Activated CD4-positive, alpha-beta T cell treated with anti-CD3 and anti-CD28 coated beads, Interleukin-2, amount 10 ng/mL, durations not matched to agents 24 days and 14 days (primary cell): ENCODE results near the gene PLXNA4. TPM values are rescaled to one million over a fixed set of nuclear protein-coding genes. Genes with fewer than 3 reads are reported as not detected.

Experiments
- DNase-seq: peaks from one replicate; pipeline ENCODE4 v3.0.0; 2022
- H3K27ac Mint-ChIP-seq: one replicate; pipeline ENCODE4 v1.8.0; 2022; ENCODE audit warnings: mild to moderate bottlenecking, mixed read lengths
- H3K27me3 Mint-ChIP-seq: one replicate; pipeline ENCODE4 v1.8.0; 2022; ENCODE audit warnings: mixed read lengths
- H3K36me3 Mint-ChIP-seq: one replicate; pipeline ENCODE4 v1.8.0; 2022; ENCODE audit warnings: low read depth, mild to moderate bottlenecking, mixed read lengths
- H3K4me1 Mint-ChIP-seq: one replicate; pipeline ENCODE4 v1.8.0; 2021; ENCODE audit warnings: mixed read lengths
- H3K4me3 Mint-ChIP-seq: one replicate; pipeline ENCODE4 v1.8.0; 2022; ENCODE audit warnings: mild to moderate bottlenecking, moderate library complexity, mixed read lengths
- H3K9me3 Mint-ChIP-seq: one replicate; pipeline ENCODE4 v1.8.0; 2021; ENCODE audit warnings: mixed read lengths
- intact Hi-C: fragments of 100-400 bp; cut with micrococcal nuclease; formaldehyde crosslinking; loops from one replicate; pipeline ENCODE4 v1.15.1; 2023
- total RNA-seq: library from RNA; stranded (reverse); gene quantifications from 2 replicates; pipeline ENCODE4 v1.2.3, GENCODE V29; 2022

Gene PLXNA4
- total RNA-seq, 1 donor from 2014 or later, result 0.70 TPM

- H3K4me1 Mint-ChIP-seq, result no peaks in the 10 kb centered on the region
- no peaks in the 10 kb centered on the region for H3K36me3 Mint-ChIP-seq
- H3K27me3 Mint-ChIP-seq, result peaks cover 54% of the 10 kb centered on the region
- H3K27ac Mint-ChIP-seq, result no peak overlapping the region
- no peak for DNase-seq
- no peaks in the 10 kb centered on the region for H3K9me3 Mint-ChIP-seq
- intact Hi-C loops, result no loop called here
- no peak overlapping the region for H3K4me3 Mint-ChIP-seq
These were observed 196.2 kb downstream of the PLXNA4 start for GRCh38 chr7:132380059-132380458.

GRCh38 chr7:132379292-132379691 lies 197.0 kb downstream of the PLXNA4 start:
- H3K36me3 Mint-ChIP-seq, result no peaks in the 10 kb centered on the region

GRCh38 chr7:132377703-132378584 lies 198.3 kb downstream of the PLXNA4 start:
- H3K27me3 Mint-ChIP-seq, result peaks cover 41% of the 10 kb centered on the region
- H3K36me3 Mint-ChIP-seq, result no peaks in the 10 kb centered on the region
- DNase-seq, result no peak
- H3K4me1 Mint-ChIP-seq, result no peaks in the 10 kb centered on the region
- H3K9me3 Mint-ChIP-seq, result no peaks in the 10 kb centered on the region
- no peak overlapping the region for H3K27ac Mint-ChIP-seq
- intact Hi-C loops, result no loop called here
- no peak overlapping the region for H3K4me3 Mint-ChIP-seq

More at GRCh38 chr7:132379292-132379691, 197.0 kb downstream of the PLXNA4 start:
- H3K9me3 Mint-ChIP-seq, result no peaks in the 10 kb centered on the region
- DNase-seq, result no peak
- intact Hi-C loops, result no loop called here
- peaks cover 50% of the 10 kb centered on the region for H3K27me3 Mint-ChIP-seq
- H3K27ac Mint-ChIP-seq, result no peak overlapping the region
- H3K4me1 Mint-ChIP-seq, result no peaks in the 10 kb centered on the region
- H3K4me3 Mint-ChIP-seq, result no peak overlapping the region

- Mint-ChIP-seq H3K27ac (no peak overlapping the region), H3K9me3 (no peaks in the 10 kb centered on the region), H3K4me1 (no peaks in the 10 kb centered on the region), H3K36me3 (no peaks in the 10 kb centered on the region), H3K27me3 (peaks cover 35% of the 10 kb centered on the region), H3K4me3 (no peak overlapping the region)
- no peak for DNase-seq
- intact Hi-C loops, result no loop called here
These were observed 199.3 kb downstream of the PLXNA4 start for GRCh38 chr7:132377015-132377414.

GRCh38 chr7:132376361-132377013 lies 199.8 kb downstream of the PLXNA4 start:
- Mint-ChIP-seq H3K27me3 (peaks cover 31% of the 10 kb centered on the region), H3K4me1 (no peaks in the 10 kb centered on the region), H3K9me3 (no peaks in the 10 kb centered on the region), H3K27ac (no peak overlapping the region), H3K36me3 (no peaks in the 10 kb centered on the region), H3K4me3 (no peak overlapping the region)
- no peak for DNase-seq
- intact Hi-C loops, result no loop called here

GRCh38 chr7:132373879-132374278 lies 202.4 kb downstream of the PLXNA4 start:
- H3K4me1 Mint-ChIP-seq, result no peaks in the 10 kb centered on the region
- peaks cover 14% of the 10 kb centered on the region for H3K27me3 Mint-ChIP-seq
- no peaks in the 10 kb centered on the region for H3K36me3 Mint-ChIP-seq
- no peak overlapping the region for H3K27ac Mint-ChIP-seq
- H3K4me3 Mint-ChIP-seq, result no peak overlapping the region
- no peaks in the 10 kb centered on the region for H3K9me3 Mint-ChIP-seq
- intact Hi-C loops, result no loop called here
- DNase-seq, result no peak

GRCh38 chr7:132373041-132373440 lies 203.2 kb downstream of the PLXNA4 start:
- H3K9me3 Mint-ChIP-seq, result no peaks in the 10 kb centered on the region
- intact Hi-C loops, result no loop called here
- peaks cover 14% of the 10 kb centered on the region for H3K27me3 Mint-ChIP-seq
- H3K4me1 Mint-ChIP-seq, result no peaks in the 10 kb centered on the region
- no peak overlapping the region for H3K4me3 Mint-ChIP-seq
- no peaks in the 10 kb centered on the region for H3K36me3 Mint-ChIP-seq
- H3K27ac Mint-ChIP-seq, result no peak overlapping the region
- DNase-seq, result no peak

GRCh38 chr7:132371948-132372347 lies 204.3 kb downstream of the PLXNA4 start:
- Mint-ChIP-seq H3K36me3 (no peaks in the 10 kb centered on the region), H3K4me3 (no peak overlapping the region)
- intact Hi-C loops, result no loop called here

GRCh38 chr7:132368246-132368900 lies 207.9 kb downstream of the PLXNA4 start:
- no peak overlapping the region for H3K27ac Mint-ChIP-seq
- H3K4me3 Mint-ChIP-seq, result no peak overlapping the region
- H3K4me1 Mint-ChIP-seq, result no peaks in the 10 kb centered on the region
- no peaks in the 10 kb centered on the region for H3K27me3 Mint-ChIP-seq
- DNase-seq, result no peak
- H3K9me3 Mint-ChIP-seq, result no peaks in the 10 kb centered on the region
- H3K36me3 Mint-ChIP-seq, result no peaks in the 10 kb centered on the region
- intact Hi-C loops, result no loop called here

More at GRCh38 chr7:132371948-132372347, 204.3 kb downstream of the PLXNA4 start:
- Mint-ChIP-seq H3K27me3 (peaks cover 9% of the 10 kb centered on the region), H3K27ac (no peak overlapping the region), H3K4me1 (no peaks in the 10 kb centered on the region), H3K9me3 (no peaks in the 10 kb centered on the region)
- no peak for DNase-seq

- Mint-ChIP-seq H3K9me3 (no peaks in the 10 kb centered on the region), H3K4me3 (no peak overlapping the region), H3K27me3 (no peaks in the 10 kb centered on the region), H3K36me3 (no peaks in the 10 kb centered on the region), H3K27ac (no peak overlapping the region), H3K4me1 (no peaks in the 10 kb centered on the region)
- DNase-seq, result no peak
- intact Hi-C loops, result no loop called here
These were observed 208.5 kb downstream of the PLXNA4 start for GRCh38 chr7:132367795-132368194.

- Mint-ChIP-seq H3K36me3 (no peaks in the 10 kb centered on the region), H3K4me3 (no peak overlapping the region), H3K4me1 (no peaks in the 10 kb centered on the region), H3K9me3 (no peaks in the 10 kb centered on the region), H3K27ac (no peak overlapping the region), H3K27me3 (no peaks in the 10 kb centered on the region)
- no peak for DNase-seq
- intact Hi-C loops, result no loop called here
These were observed 209.3 kb downstream of the PLXNA4 start for GRCh38 chr7:132367004-132367403.

- intact Hi-C loops, result no loop called here
- no peaks in the 10 kb centered on the region for H3K9me3 Mint-ChIP-seq
- no peak for DNase-seq
- H3K36me3 Mint-ChIP-seq, result no peaks in the 10 kb centered on the region
- H3K4me3 Mint-ChIP-seq, result no peak overlapping the region
- H3K27ac Mint-ChIP-seq, result no peak overlapping the region
- H3K27me3 Mint-ChIP-seq, result no peaks in the 10 kb centered on the region
- no peaks in the 10 kb centered on the region for H3K4me1 Mint-ChIP-seq
These were observed 212.0 kb downstream of the PLXNA4 start for GRCh38 chr7:132364226-132364625.

- no peak for DNase-seq
- H3K9me3 Mint-ChIP-seq, result no peaks in the 10 kb centered on the region
- H3K4me1 Mint-ChIP-seq, result no peaks in the 10 kb centered on the region
- H3K36me3 Mint-ChIP-seq, result no peaks in the 10 kb centered on the region
- intact Hi-C loops, result no loop called here
- H3K4me3 Mint-ChIP-seq, result no peak overlapping the region
- H3K27me3 Mint-ChIP-seq, result peaks cover 7% of the 10 kb centered on the region
- no peak overlapping the region for H3K27ac Mint-ChIP-seq
These were observed 214.2 kb downstream of the PLXNA4 start for GRCh38 chr7:132362059-132362458.

- Mint-ChIP-seq H3K36me3 (no peaks in the 10 kb centered on the region), H3K9me3 (no peaks in the 10 kb centered on the region), H3K27ac (no peak overlapping the region), H3K27me3 (peaks cover 12% of the 10 kb centered on the region), H3K4me3 (no peak overlapping the region), H3K4me1 (no peaks in the 10 kb centered on the region)
- intact Hi-C loops, result no loop called here
- DNase-seq, result no peak
These were observed 215.1 kb downstream of the PLXNA4 start for GRCh38 chr7:132361146-132361545.
